Endodermal cell (in vitro differentiated cells): ENCODE results near the gene CYP3A4. TPM values are rescaled to one million over a fixed set of nuclear protein-coding genes. Genes with fewer than 3 reads are reported as not detected.

Experiments used
- DNase-seq: peaks from one replicate; pipeline ENCODE4 v3.0.0-alpha.2; 2017
- H3K27ac ChIP-seq: 2 replicates; pipeline ENCODE4 v1.5.1; 2013; ENCODE audit warnings: mild to moderate bottlenecking, low read depth, low read length, moderate library complexity
- H3K27me3 ChIP-seq: 2 replicates; pipeline ENCODE4 v1.6.1; 2013; ENCODE audit warnings: mild to moderate bottlenecking, low read length, moderate library complexity; ENCODE audit not compliant: insufficient read depth, control insufficient read depth, poor library complexity, severe bottlenecking
- H3K36me3 ChIP-seq: 2 replicates; pipeline ENCODE4 v1.7.0; 2013; ENCODE audit warnings: mild to moderate bottlenecking, low read length, moderate library complexity; ENCODE audit not compliant: control insufficient read depth, insufficient read depth
- H3K4me1 ChIP-seq: one replicate; pipeline ENCODE4 v1.7.0; 2013; ENCODE audit warnings: low read length; ENCODE audit not compliant: control insufficient read depth, insufficient read depth
- H3K4me3 ChIP-seq: 2 replicates; pipeline ENCODE4 v1.5.1; 2013; ENCODE audit warnings: mild to moderate bottlenecking, low read length, moderate library complexity
- H3K9ac ChIP-seq: 2 replicates; pipeline ENCODE4 v1.6.1; 2013; ENCODE audit warnings: mild to moderate bottlenecking, low read length, moderate library complexity; ENCODE audit not compliant: poor library complexity, severe bottlenecking; ENCODE audit errors: extremely low read depth
- H3K9me3 ChIP-seq: 2 replicates; pipeline ENCODE4 v1.6.1; 2013; ENCODE audit warnings: mild to moderate bottlenecking, low read length, moderate library complexity; ENCODE audit not compliant: control insufficient read depth
- H3K27ac Mint-ChIP-seq: 2 replicates; pipeline ENCODE4 v1.8.0; 2020; ENCODE audit warnings: mixed read lengths
- H3K27me3 Mint-ChIP-seq: 2 replicates; pipeline ENCODE4 v1.8.0; 2021; ENCODE audit warnings: mild to moderate bottlenecking, mixed read lengths; ENCODE audit not compliant: insufficient read depth
- H3K36me3 Mint-ChIP-seq: 2 replicates; pipeline ENCODE4 v1.8.0; 2020; ENCODE audit warnings: low read depth, mixed read lengths
- H3K4me1 Mint-ChIP-seq: 2 replicates; pipeline ENCODE4 v1.8.0; 2020; ENCODE audit warnings: mixed read lengths
- H3K4me3 Mint-ChIP-seq: 2 replicates; pipeline ENCODE4 v1.8.0; 2020; ENCODE audit warnings: mild to moderate bottlenecking, moderate library complexity, mixed read lengths
- H3K9me3 Mint-ChIP-seq: 2 replicates; pipeline ENCODE4 v1.8.0; 2020; ENCODE audit warnings: mild to moderate bottlenecking, mixed read lengths
- CTCF ChIP-seq: fragments of 200-600 bp; sonication (generic); conservative IDR thresholded peaks from 2 replicates; pipeline ENCODE4 v1.5.0; 2021; ENCODE audit warnings: antibody characterized with exemption, mild to moderate bottlenecking
- WGBS, 2 experiments: methylation state at CpG; one replicate each; pipeline versions ENCODE4 v1.1.5 to v1.1.7; 2013; ENCODE audit warnings: missing lambda C conversion rate in 2 of 2, mixed read lengths in 1 of 2; ENCODE audit not compliant: insufficient coverage in 1 of 2, insufficient read length in 1 of 2; 5-methylcytosine and 5-hydroxymethylcytosine counted together
- total RNA-seq, 2 donors: library from RNA; stranded (reverse); fragmentation: NEBNext Ultra II Directional in 1 of 2; extraction: Animal tissue kit (Norgen Biotek cat#: 25700) in 1 of 2; gene quantifications; 2 replicates in 1 of 2; 3 replicates in 1 of 2; pipeline ENCODE4 v1.2.1, GENCODE V29; 2021

The CYP3A4 gene
- total RNA-seq, 2 donors from 2014 or later = 0.11 TPM; not detected in 1

- no peak for TF ChIP-seq CTCF
- Mint-ChIP-seq H3K9me3 (no peaks in the 10 kb centered on the region), H3K4me3 (no peak overlapping the region), H3K27me3 (peaks cover 47% of the 10 kb centered on the region), H3K36me3 (no peaks in the 10 kb centered on the region), H3K4me1 (peaks cover 3% of the 10 kb centered on the region), H3K27ac (no peak overlapping the region)
- no peak for DNase-seq
- Histone ChIP-seq H3K27ac (no peak overlapping the region), H3K4me3 (no peak overlapping the region), H3K36me3 (no peaks in the 10 kb centered on the region), H3K27me3 (no peaks in the 10 kb centered on the region), H3K9me3 (no peaks in the 10 kb centered on the region), H3K4me1 (no peaks in the 10 kb centered on the region), H3K9ac (no peak overlapping the region)
- WGBS, 2 experiments = 93 to 100% methylated on average over 2 to 5 of the region's 5 CpGs
These were observed 63.0 kb downstream of the CYP3A4 start for GRCh38 chr7:99720800-99721595.

GRCh38 chr7:99719996-99720769 is 63.8 kb downstream of the CYP3A4 start:
- H3K27me3 Mint-ChIP-seq = peaks cover 47% of the 10 kb centered on the region
- DNase-seq = no peak
- H3K4me1 Mint-ChIP-seq = peaks cover 7% of the 10 kb centered on the region
- no peak overlapping the region for H3K4me3 ChIP-seq
- TF ChIP-seq CTCF = no peak
- peaks cover 3% of the 10 kb centered on the region for H3K9me3 Mint-ChIP-seq
- WGBS, 2 experiments = 88% methylated on average over 3 to 4 of the region's 4 CpGs
- H3K4me1 ChIP-seq = no peaks in the 10 kb centered on the region
- H3K4me3 Mint-ChIP-seq = no peak overlapping the region
- no peak overlapping the region for H3K9ac ChIP-seq
- H3K9me3 ChIP-seq = peaks cover 2% of the 10 kb centered on the region
- no peaks in the 10 kb centered on the region for H3K27me3 ChIP-seq
- H3K27ac Mint-ChIP-seq = no peak overlapping the region
- H3K36me3 ChIP-seq = no peaks in the 10 kb centered on the region
- no peak overlapping the region for H3K27ac ChIP-seq
- no peaks in the 10 kb centered on the region for H3K36me3 Mint-ChIP-seq

- H3K36me3 Mint-ChIP-seq = no peaks in the 10 kb centered on the region
- no peak overlapping the region for H3K27ac Mint-ChIP-seq
- Histone ChIP-seq H3K27ac (no peak overlapping the region), H3K27me3 (no peaks in the 10 kb centered on the region), H3K9me3 (peaks cover 12% of the 10 kb centered on the region), H3K36me3 (no peaks in the 10 kb centered on the region), H3K9ac (no peak overlapping the region), H3K4me1 (no peaks in the 10 kb centered on the region), H3K4me3 (no peak overlapping the region)
- TF ChIP-seq CTCF = no peak
- WGBS, 2 experiments = 79% methylated on average over 3 of the region's 3 CpGs; no CpG with 5 or more reads in 1 of the 2 experiments
- H3K9me3 Mint-ChIP-seq = peaks cover 8% of the 10 kb centered on the region
- DNase-seq = no peak
- no peak overlapping the region for H3K4me3 Mint-ChIP-seq
- peaks cover 7% of the 10 kb centered on the region for H3K4me1 Mint-ChIP-seq
- H3K27me3 Mint-ChIP-seq = peaks cover 7% of the 10 kb centered on the region
These were observed 69.9 kb downstream of the CYP3A4 start for GRCh38 chr7:99713995-99714570.
